ENCODE data around the gene CDC42EP2.

- TF ChIP-seq CTCF (IDR thresholded peaks at IDR 0.05) (no peak), POLR2A (IDR thresholded peaks at IDR 0.05) (no peak)
Observed at GRCh38 chr11:65295571-65296341, 18.9 kb upstream of the CDC42EP2 start.
